ENCODE data around the gene HNRNPA1.
"Not testable (repeated sequence)": the region's sequence is repeated elsewhere in the genome, so short reads cannot be mapped to it uniquely, and the experiment has no call there.

HNRNPA1 gene

DNA sequence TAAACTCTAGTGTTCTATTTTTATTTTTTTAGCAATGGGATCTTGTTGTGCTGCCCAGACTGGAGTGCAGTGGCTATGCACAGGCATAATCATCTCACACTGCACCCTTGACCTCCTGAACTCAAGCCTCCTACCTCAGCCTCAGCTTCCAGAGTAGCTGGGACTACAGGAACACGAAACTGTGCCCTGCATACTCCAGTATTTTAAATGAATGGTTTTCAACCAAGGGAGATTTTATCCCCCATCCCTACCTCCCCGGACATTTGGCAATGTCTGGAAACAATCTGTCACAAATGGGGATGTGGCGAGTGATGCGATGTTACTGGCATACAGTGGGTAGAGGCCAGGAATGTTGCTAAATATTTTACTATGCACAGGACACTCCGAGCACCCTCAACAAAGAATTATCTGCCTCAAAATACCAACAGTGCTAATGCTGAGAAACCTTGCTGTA lies 2.7 kb upstream of the HNRNPA1 start:
- peak; percentile 21 for DNase-seq

DNA sequence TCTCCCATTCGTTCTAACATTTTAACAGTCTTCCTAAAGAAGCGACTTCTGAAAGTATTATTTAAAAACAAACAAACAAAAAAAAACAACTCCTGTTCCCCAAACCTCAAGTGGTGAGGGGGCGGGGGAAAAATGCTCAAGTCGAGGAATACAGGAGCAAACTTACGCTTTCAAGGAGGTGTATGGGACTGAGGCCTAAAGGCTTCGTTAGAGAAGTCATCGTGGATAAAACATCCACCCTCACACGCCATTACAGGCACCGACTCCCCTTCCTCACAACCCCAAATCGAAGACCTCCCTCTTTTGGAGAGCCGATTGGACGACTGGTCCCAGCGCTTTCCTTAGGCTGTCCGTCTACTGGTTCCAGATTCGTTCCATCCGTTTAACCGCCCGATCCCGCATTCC lies 1.3 kb upstream of the HNRNPA1 start:
- DNase-seq, result no peak

DNA sequence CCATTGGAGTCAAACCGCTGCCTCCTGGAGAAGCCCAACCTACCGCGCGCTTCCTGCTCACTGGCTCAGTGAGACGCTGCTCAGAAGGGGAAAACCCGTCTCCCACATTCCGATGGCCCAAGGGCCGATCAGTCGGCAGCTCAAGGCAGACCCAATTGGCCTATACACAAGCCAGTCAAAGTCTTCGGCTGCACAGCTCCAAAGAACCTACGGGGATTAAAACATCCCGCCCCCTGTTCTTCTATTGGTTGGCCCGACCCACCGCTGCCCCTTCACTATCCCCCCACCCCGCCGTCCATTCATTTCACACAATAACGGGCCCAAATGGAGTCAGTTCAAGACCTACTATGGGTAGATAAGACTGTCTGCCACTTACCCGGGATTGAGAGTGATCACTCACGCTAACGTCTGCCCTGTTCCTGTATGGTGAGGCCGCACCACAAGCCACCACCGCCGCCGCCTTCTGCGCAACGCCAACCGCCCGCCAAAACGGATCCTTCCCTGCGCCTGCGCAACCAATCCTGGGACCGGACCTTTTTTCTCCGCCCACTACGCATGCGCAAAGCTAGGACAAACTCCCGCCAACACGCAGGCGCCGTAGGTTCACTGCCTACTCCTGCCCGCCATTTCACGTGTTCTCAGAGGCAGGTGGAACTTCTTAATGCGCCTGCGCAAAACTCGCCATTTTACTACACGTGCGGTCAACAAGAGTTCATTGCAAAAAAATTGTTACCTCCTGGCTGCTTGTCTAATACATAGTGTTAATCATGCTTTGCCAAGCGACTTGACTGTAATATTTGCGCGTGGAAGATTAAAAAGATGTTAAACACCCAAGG lies 676 bp upstream of the HNRNPA1 start, which contains the start of gene CBX5:
TSS of gene CBX5 (minus strand) at position 491 of the 836 bp plus-strand sequence. CDS start 22,472 bp downstream, outside the sequence.
- peak; percentile 100 for DNase-seq

DNA sequence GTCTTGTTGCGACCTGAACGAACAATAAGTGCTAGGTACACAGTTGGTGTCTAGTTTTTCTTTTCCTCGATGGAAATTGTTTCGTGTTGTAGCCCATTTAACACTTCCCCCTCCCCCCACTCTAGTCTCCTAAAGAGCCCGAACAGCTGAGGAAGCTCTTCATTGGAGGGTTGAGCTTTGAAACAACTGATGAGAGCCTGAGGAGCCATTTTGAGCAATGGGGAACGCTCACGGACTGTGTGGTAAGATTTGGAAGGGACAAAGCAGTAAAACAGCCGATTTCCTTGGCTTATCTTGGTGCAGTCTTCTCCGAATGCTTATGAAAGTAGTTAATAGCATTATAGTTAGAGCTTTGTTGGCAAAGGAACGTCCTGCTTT lies 724 bp downstream of the HNRNPA1 start:
- DNase-seq, result not testable (repeated sequence)

DNA sequence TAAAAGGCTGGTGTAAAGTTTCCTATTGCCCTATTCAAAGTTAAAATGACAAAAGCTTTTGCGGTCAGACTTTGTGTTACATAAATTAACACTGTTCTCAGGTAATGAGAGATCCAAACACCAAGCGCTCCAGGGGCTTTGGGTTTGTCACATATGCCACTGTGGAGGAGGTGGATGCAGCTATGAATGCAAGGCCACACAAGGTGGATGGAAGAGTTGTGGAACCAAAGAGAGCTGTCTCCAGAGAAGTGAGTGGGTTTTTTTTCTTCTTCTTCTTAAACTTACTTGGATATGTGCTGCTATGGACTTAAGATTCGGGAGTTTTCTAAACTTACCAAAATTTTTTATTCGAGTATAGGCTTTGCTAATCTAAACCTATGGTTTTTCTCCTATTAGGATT lies 1.2 kb downstream of the HNRNPA1 start:
- DNase-seq, result peak; percentile 37

DNA sequence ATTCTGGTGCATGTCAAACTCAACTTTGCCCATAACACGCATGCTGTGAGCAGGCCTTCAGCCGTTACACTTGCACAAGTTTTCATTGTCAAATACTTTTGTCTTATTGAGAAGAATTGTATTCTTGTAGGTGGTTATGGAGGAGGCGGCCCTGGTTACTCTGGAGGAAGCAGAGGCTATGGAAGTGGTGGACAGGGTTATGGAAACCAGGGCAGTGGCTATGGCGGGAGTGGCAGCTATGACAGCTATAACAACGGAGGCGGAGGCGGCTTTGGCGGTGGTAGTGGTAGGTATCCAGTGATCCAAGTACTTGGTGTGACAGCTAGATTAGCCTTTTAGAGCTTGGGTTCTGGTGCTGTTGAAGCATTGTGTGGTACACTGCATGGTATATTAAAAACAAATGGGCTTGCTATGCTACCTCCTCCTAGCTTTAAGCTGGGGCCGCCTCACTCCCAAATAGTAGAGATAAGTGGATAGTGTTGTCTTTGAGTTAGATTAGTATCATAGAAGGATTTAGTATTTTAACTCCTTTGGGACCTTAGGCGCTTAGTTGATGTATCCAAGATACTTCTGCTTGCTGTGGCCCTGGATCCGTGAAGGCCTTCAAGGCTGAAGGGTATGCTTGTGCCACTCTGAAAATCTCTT lies 2.5 kb downstream of the HNRNPA1 start:
- DNase-seq, result peak; percentile 38

DNA sequence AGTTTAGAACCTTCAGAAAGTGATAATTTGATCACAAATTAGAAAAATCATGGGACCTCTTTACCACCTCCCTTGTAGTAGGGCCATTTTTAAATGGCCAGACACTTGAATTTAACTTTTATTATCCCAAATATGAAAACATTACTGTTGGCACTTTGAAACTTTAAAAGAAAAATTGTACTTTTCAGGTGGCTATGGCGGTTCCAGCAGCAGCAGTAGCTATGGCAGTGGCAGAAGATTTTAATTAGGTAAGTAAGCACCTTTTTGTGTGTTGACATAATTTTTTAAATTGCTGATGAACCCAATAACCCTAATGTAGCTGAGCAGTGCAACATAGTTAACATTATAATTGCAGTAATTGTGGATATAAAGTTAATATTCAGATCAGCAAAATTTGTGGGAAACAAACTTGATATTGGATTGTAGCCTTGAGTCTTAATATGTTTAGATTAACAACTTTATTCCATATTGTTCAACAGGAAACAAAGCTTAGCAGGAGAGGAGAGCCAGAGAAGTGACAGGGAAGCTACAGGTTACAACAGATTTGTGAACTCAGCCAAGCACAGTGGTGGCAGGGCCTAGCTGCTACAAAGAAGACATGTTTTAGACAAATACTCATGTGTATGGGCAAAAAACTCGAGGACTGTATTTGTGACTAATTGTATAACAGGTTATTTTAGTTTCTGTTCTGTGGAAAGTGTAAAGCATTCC lies 3.7 kb downstream of the HNRNPA1 start:
- not testable (repeated sequence) for DNase-seq

DNA sequence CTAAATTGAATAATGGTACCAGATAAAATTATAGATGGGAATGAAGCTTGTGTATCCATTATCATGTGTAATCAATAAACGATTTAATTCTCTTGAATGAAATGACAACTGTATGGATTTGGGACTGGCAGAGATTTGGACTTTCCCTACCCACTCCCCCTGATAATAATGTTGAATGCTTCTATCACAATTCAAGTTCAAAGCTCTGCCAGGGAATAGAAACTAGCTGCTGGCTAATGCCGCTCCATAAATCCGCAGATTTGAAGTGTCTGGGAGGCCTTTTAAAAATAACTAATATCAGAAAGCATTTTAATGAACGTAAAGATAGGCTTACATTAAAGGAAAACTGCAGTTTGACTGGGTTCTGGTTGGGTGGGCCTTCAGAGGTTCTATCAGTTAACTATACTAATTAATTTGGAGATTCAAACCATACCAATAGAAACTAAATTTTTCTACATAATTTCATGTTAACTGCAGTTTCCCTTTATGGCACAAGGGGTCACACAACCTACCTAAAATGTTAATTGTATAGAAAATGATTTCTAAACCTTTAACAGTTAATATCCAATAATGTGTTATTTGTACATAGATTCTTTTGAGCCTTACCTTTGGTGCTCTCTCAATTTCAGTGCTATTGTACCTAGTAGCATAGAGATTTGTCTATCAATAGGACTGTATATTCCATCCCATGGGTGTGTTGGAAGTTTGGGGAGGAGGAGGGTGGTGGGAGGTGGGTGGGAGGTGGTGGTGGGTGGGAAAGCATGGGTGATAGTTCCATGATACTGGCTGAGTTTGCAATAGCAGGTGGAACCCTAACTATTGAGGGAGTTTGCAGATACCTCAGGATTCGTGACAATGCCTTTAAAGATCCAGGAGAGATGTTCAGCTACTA lies 4.9 kb downstream of the HNRNPA1 start:
- DNase-seq, result peak; percentile 53

DNA sequence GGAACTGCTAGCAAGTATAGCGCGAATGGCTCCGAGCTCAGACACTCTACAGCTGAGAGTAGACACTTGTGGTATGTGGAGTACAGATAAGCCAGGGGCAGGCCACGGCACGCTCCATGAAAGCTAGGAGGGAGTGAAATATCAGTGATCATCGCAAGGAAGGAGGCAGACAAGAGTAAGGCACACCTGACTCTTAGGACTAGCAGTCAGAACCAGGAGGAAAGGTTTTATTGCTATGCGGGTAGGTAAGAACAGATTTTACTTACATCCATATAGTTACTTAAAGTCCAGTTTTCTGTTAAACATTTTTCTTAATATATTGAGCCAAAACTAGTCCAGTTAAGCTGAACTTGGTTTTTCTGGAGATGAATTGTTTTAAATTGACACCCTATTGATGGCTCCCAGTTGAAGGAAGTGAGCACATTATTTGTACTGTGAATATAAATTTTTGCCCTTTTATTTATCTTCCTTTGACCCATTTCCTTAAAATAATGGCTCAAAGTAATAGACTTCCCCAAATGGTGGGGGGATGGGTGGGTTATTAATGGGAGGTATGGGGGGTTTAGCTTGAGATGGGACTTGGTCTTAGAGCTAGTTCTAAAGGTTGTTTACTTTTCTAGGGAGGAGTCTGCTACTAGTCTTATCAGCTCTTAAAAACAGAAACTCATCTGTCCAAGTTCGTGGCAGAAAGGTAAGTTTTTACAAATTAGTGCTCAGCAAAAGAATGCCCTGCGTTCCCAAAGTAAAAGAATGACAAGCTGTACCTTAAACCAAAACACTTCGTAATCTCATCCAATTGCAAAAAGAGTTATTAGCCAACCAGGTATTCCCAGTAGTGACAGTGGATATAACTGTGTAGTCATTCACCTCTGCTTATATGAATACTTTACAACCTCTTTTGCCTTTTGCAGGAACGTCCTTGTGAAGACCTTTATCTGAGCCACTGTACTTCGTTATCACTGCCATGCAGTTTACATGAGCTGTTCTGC lies 5.8 kb downstream of the HNRNPA1 start:
- peak; percentile 90 for DNase-seq

DNA sequence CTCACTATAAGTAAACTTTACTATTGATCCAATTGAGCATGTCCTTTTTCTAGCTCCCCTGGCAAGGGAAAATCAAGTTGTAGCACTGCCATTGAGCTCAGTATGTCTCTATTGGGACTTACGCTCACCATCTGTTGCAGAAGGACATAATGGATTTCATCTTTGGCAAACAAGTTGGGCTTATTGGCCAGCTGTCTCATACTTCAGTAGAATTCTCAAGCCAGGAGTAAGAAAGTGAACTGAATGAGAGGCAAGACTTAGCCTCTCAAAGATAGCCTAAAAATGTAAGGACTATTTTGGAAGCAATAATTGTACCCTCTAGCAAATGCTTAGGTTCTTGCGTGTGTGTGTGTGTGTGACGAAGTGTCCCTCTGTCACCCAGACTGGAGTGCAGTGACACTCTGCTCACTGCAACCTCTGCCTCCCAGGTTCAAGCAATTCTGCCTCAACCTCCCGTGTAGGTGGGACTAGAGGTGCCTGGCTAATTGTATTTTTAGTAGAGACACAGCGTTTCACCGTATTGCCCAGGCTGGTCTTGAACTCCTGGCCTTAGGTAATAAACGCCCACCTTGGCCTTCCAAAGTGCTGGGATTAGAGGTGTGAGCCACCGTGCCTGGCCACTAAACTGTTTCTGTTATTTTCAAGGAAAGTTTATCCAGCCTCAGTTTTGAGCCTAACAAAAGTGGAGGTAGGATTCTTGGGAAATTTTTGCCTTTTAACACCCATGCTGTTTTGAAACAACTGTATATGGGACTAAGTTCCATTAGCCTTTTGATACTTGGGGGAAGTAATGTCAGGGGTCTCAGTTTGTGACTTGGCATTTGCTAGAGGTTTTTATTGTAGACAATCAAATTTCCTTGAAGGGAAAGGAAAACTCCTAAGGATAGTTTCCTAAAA lies 7.0 kb downstream of the HNRNPA1 start:
- DNase-seq, result peak; percentile 66

DNA sequence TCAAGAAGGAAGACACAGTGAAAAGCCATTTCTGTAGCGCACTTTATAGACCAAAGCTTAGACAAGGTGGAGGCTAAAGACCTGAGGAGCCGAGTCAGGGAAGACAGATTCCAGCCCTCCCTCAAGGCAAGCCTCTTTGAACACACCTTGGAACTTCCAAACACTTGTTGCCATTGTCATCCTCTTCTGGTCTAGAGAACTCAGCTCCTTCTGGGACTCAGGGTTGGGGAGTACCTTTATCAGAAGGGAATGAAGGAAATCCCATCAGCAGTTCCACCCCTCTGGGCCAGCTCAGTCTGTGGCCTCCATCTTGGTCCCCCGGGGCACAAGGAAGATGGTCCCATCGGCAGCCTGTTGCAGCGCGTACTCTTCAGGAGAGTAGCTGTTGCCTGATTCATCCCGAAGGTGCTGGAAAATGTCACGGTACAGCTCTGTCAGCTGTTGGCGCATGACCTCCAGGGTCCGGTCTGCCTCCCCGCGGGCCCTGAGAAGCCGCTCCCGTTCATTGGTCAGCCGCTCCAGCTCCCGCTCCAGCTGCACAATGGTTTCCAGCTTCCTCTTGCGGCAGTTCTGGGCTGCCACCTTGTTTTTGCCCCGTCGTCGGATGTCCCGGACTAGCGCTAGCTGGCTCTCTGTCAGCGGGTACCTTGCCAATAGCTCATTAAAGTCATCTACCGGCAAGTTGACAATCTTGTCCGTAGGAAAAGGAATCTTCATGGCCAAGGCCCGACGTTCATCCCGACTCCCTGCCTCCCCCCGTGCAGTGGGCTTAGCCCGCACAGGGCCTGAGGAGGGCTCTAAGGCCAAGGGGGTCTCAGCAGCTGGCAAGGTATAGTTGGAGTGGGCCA lies 11.8 kb downstream of the HNRNPA1 start:
- no peak for DNase-seq

DNA sequence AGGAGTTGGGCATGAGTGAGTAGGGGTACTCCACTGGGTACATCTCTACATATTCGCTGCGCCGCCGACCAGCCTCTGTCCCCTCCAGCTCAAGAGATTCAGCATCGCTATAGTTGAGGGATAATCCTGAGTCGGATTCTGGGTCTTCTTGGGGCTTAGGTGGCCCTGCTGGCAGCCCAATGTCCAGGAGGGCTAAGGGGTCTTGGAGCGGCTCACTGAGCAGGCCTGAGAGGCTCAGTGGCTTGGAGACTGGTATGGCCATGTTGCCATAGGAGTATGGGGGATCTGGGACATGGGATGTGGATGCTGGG lies 12.4 kb downstream of the HNRNPA1 start:
- no peak for DNase-seq

DNA sequence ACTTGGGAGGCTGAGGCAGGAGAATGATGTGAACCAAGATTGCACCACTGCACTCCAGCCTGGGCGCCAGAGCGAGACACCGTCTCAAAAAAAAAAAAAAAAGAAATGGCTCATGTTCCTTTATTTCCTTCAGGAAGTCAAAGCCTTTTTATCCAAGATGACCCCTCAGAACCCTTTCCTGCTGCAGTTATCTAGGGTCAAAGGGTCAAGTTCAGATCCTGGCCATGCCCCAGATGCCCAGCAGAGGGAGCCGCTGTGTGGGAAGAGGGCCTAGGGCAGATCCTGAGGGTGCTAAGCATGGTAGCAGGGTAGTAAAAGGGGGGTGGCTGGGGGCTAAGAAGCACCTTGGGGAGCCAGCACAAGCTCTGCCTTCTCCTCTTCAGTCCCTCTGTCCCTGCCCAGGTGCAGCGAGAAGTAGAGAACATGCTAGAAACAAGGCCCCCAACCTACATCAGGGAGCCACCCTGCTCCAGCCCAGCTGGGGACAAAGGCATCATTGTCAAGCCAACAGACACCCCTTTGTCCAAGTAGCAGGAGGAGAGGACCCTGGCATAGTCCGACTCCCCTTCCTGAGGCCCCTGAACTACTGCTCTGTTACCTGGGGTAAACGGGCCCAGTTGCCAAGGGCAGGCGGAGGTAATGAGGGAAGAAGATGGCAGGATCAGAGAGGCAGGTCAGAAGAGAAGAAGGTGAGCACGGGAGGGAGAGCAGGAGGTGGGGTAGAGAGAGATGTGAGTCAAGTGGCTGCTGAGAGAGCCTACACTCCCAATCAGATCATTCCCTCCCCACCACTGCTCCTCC lies 13.8 kb downstream of the HNRNPA1 start:
- peak; percentile 89 for DNase-seq

DNA sequence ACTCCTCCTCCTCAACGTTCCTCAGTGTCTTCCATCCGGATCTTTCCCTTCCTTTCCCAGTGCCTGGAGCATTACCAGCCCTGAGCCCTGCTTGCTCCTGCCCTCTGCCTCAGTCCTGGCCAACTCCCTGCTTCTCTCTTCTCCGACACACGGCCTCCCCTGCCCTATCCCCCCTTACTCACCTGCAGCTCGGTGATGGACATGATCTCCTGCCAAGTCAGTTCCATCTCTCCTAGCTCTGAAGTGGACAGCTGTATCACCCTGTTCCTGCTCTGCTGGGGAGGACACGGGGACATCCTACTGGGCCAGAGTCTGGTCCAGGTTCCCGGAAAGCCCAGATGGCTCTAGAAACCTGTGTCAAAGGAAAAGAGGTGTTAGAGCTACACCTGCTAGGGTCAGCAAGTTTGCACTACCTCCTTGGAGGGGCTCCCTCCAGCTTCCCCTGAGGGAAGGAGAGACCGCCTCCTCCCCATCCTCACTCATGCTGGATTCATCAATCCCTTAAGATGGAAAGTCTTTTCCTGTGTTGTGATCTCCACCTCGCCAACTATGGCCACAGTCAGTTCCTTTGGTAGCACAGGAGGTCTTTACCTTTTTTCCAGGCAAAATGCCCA lies 14.5 kb downstream of the HNRNPA1 start:
- no peak for DNase-seq

DNA sequence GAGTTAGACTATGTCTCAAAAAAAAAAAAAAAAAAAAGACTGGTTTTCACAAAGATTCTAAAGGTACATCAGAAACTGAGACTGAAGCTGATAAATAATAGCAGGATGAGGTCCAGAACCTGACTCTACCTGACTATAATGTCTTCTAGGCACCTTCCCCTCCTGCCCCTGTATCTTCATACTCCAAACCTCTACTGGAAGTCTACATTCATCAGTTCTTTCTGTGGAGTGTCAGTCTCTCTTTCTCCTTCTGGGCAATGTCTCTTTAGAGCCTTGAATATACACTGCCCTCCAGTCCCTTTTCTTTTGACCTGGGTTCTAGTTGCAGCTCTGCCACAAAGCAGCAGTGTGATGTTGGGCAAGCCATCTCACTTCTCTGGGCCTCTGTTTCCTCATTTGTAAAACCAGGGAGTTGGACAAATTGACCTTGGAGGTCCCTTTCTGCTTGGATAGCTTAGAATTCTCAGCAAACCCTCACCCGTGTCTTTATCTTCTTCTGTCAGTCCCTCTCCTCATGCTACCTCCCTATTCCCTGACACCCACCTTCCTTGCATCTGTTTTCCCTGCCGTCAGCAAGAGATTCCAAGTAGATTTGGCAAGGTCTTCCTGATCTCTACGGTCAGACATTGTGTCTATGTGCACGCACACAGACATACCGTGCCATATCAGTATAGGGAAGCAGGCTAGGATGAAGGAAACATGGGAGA lies 16.0 kb downstream of the HNRNPA1 start:
- peak; percentile 75 for DNase-seq

DNA sequence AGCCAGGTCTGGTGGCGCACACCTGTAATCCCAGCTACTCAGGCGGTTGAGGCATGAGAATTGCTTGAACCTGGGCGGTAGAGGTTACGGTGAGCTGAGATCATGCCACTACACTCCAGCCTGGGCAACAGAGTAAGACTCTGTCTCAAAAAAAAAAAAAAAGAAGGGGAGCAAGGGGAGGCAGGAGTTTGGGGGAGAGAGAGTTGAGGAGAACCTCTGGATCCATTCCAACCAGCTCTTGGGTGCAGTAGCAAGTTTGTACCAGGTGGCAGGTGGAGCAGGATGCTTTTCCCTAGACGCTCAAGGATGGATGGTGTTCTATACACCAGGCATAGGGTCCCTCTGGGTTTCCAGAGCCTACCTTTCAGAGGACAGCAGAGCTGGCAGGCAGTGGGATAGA lies 18.4 kb downstream of the HNRNPA1 start:
- DNase-seq, result peak; percentile 84

DNA sequence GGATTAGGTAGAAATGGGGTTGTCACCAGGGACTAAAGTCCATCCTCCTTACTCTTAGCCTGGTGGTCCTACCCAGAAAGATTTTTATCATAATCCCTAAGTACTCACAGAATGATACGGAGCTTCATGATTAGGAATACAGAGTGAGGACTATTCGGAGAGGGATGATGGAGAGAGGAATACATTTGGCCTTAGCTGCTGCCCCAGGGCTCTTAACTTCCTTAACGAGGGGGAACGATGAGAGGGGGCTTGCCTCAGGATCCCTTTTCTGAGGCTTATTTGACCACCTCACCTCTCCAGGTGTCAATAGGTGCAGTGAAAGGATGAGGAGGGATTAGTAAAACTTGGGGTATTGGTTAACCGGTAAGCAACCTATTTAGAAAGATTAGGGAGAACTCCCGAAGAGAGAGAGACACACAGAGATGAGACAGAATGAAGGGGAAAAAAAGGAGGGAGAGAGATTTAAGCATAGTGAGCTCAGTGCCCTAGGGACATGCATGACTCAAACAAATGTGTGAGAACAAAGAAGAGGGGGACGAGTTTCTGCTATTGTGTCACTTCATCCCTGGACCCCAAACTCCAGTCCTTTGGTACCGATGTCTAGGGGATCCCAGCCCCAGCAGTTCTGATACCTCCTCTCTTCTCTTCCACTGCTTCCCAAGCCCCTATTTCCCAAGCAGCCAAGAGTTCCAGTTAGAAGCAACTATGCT lies 19.1 kb downstream of the HNRNPA1 start:
- peak; percentile 56 for DNase-seq

Measured in hematopoietic multipotent progenitor cell treated with erythropoietin and hydrocortisone succinate and interleukin-3 and kit ligand, for 8 days (in vitro differentiated cells).